GM12864 (cell line): ENCODE data around the gene GPR89B.
A peak's percentile ranks its signal among the peaks of the same experiment; 100 is the strongest.

ENCODE experiments used
- DNase-seq: peaks from one replicate; pipeline ENCODE4 v3.0.0-alpha.2; 2011; ENCODE audit warnings: low read depth
- H3K4me3 ChIP-seq: 2 replicates; pipeline ENCODE4 v1.5.1; 2011; ENCODE audit warnings: mild to moderate bottlenecking, low read depth, low read length, control low read depth
- TF ChIP-seq, protein P1 (sequence below): IDR thresholded peaks from 2 replicates; pipeline ENCODE4 v1.5.1; 2011; ENCODE audit warnings: low read depth, mild to moderate bottlenecking, moderate library complexity, low read length, control low read depth, inconsistent platforms; ENCODE audit errors: missing control alignments

Gene GPR89B

DNA sequence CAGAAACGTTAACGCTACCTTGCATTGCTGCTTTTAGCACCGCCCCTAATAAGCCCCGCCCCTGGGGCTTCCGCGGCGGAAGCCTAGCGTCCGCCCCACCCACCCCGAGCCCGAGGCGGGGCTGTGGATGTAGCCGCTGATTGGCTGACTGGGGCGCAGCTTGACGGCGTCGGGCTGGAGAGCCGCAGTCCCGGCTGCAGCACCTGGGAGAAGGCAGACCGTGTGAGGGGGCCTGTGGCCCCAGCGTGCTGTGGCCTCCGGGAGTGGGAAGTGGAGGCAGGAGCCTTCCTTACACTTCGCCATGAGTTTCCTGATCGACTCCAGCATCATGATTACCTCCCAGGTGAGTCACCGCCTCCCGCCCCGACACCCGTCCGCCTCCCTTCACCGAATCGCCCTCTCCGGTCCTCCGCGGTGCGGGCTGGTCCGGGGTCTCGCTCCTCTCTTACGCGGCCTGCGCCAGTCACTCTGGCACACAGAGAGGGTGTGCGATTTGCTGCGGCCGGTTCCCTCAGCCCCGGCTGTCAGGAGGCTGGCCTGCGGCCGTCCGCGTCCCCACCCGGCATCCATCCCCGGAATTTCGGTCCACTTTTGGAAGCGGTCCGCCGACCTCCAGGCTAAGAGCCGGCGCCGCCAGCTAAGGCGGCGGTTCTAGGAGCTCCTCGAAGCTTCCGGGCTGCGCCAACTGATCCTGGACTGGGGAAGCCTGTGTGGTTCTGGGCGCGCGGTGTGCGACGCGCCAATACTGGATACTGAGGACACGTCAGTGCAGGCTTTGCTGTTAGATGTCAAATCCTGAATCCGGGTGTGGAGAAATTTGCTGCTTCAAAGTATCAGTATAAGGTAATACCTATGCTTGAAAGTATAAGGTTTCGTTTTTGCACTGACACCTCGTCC, at the start of gene GPR89B:
Gene GPR89B (plus strand): TSS at position 185 of the 897 bp plus-strand sequence. CDS start 117 bp downstream, at position 302.
- DNase-seq: peak; percentile 72
- H3K4me3 ChIP-seq: peak within 1 kb of the TSS; percentile 60

DNA sequence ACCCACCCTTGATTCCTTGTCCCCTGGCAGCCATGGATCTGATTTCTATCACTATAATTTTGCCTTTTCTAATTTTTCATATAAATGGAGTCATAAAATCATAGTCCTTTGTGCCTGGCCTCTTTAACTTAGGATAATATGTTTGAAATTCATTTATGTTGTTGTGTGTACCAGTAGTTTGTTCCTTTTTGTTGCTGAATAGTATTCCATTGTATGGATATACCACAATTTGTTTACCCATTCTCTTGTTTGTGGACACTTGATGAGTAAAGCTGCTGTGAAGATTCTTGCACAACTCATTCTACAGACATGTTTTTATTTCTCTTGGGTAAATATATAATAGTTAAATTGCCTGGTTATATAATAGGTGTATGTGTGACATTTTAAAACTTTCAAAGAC, 48.3 kb upstream of the GPR89B start:
- H3K4me3 ChIP-seq: no peak overlapping the region
- DNase-seq: no peak
- TF ChIP-seq, protein P1, sequence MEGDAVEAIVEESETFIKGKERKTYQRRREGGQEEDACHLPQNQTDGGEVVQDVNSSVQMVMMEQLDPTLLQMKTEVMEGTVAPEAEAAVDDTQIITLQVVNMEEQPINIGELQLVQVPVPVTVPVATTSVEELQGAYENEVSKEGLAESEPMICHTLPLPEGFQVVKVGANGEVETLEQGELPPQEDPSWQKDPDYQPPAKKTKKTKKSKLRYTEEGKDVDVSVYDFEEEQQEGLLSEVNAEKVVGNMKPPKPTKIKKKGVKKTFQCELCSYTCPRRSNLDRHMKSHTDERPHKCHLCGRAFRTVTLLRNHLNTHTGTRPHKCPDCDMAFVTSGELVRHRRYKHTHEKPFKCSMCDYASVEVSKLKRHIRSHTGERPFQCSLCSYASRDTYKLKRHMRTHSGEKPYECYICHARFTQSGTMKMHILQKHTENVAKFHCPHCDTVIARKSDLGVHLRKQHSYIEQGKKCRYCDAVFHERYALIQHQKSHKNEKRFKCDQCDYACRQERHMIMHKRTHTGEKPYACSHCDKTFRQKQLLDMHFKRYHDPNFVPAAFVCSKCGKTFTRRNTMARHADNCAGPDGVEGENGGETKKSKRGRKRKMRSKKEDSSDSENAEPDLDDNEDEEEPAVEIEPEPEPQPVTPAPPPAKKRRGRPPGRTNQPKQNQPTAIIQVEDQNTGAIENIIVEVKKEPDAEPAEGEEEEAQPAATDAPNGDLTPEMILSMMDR: no peak

DNA sequence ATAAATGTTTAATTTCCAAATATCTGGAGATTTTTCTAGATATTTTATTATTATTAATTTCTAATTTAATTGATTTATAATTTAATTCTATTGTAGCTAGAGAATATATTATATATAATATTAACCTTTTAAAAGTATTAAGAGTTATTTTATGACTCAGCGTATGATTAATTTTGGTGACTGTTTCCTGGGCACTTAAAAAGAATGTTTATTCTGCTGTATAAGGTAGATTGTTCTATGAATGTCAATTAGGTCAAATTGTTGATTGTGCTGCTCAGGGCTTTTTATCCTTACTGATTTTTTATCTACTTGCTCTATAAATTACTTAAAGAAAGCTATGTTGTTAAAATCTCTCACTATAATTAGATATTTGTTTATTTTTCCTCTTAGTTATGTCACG, 45.7 kb upstream of the GPR89B start:
- H3K4me3 ChIP-seq: no peak overlapping the region
- TF ChIP-seq, protein P1: no peak
- no peak for DNase-seq

DNA sequence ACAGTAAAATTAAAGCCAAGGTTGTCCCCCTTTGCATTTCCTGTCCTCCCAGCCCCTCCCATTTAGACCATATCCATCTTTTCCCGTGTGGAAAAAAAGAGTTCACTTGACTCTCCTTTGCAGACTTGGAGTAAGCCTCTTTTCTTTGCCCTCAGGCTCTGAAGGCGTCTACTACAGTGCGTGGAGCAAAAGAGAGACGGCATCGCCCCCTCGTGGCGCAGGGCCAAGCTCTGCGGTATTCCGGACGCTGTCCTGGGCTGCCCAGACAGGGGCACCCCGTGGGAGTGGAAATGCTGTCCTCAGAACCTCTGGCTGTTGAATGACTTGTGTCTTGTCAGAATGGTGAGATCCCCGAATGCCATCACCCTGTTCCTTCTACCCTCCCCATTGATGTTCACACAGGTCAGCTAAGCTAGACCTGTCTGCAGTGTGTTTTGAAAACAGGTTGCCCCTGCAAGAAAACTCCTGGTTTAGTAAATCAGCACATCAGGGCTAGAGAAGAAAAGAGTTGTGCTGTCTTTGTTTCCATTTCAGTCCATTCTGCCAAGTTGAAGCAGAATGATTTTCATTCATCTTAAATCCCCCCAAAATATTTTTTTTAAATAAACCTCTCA, 37.9 kb upstream of the GPR89B start:
- H3K4me3 ChIP-seq: no peak overlapping the region
- TF ChIP-seq, protein P1: peak; percentile 89
- DNase-seq: no peak

DNA sequence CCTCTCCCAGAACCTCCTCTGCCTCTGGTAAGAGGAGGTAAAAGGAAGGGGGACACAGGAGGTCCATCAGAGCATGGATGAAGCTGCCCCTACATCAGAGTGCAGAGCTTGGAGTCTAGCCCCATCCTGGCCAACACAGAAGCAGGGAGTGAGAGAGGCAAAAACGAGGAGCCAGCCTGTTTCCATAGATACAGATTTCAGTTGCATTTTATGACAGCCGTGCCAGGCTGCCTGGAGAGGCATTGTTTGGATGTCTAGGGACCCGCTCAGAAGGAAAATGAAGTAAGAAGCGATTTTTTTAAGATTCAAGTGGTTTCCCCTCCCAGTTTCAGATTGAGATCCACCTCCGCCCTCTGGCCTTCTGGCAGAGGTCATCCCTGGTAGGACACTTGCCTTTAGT, 37.1 kb upstream of the GPR89B start:
- no peak overlapping the region for H3K4me3 ChIP-seq
- TF ChIP-seq, protein P1: no peak
- DNase-seq: no peak

DNA sequence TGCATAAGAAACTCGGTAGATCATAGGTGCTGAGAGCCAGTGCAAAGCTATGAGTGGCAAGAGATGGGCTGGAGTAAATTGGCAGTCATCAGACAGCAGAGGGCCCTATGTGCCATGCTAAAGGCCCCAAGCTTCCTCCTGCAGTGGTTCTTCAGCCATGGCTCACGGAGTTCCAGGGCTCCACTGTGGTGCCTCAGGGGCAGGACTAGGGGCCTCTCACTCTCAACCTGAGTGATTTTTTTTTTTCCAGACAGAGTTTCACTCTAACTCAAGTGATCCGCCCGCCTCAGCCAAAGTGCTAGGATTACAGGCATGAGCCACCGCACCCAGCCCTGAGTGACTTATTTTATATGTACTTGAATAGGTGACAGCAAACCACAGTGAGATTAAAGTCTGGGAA, 36.0 kb upstream of the GPR89B start:
- TF ChIP-seq, protein P1: no peak
- DNase-seq: no peak
- no peak overlapping the region for H3K4me3 ChIP-seq

DNA sequence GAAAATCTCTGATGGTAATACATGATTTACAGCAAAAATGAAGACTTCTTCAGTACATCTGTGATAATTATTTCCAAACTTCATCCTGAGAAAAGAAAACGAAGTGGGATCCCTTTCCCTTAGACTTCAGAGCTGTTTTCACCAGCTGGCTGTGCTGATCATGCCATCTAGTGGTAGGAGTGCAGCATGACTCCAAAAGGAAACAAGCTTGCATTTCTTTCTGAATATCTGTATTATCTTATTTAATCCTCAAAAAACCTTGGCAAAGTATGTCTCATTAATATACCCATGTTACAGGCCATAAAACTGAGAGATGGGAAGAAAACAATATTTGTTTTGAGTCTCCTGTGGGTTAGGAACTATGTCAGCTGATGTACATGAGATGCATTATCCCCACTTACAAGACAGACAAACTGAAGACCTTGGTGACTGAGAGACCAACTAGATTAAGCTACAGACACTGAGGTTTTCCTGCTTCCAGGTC, 35.4 kb upstream of the GPR89B start:
- TF ChIP-seq, protein P1: peak; percentile 92
- no peak overlapping the region for H3K4me3 ChIP-seq
- DNase-seq: no peak
